PC-9 (cell line): ENCODE data around the gene PRKAR2B. TPM values are rescaled to one million over a fixed set of nuclear protein-coding genes. Genes with fewer than 3 reads are reported as not detected.

Experiments used
- BruUV-seq: library from RNA; stranded (reverse); fragments of 400-500 nt; replicated peaks from 2 replicates; lab custom pipeline; 2021; lab: Mats Ljungman, UMichigan
- CTCF ChIA-PET: fragments of 300-600 bp; sonication (Branson Sonifier 250); formaldehyde crosslinking; loops from one replicate; lab custom pipeline; 2022; ENCODE audit warnings: antibody characterized with exemption; lab: Charles Lee
- POLR2A ChIA-PET: fragments of 300-600 bp; sonication (Branson Sonifier 250); formaldehyde crosslinking; loops from one replicate; lab custom pipeline; 2022; ENCODE audit warnings: antibody characterized with exemption; ENCODE audit not compliant: unreplicated experiment; lab: Charles Lee
- DNase-seq, 2 experiments: peaks; one replicate each; pipeline versions ENCODE4 v3.0.0 to v3.0.0-alpha.2; 2015 to 2022; ENCODE audit warnings: mixed read lengths in 1 of 2
- H2AFZ ChIP-seq: fragments of 200-600 bp; sonication (generic); 2 replicates; pipeline ENCODE4 v1.8.1; 2017; ENCODE audit warnings: antibody characterized with exemption
- H3F3A ChIP-seq: fragments of 200-600 bp; sonication (generic); 2 replicates; pipeline ENCODE4 v1.8.1; 2017; ENCODE audit warnings: antibody characterized with exemption, mild to moderate bottlenecking, low read depth; ENCODE audit not compliant: insufficient read depth
- H3K27ac ChIP-seq: fragments of 200-600 bp; sonication (generic); 2 replicates; pipeline ENCODE4 v1.6.1; 2016; ENCODE audit warnings: mixed run types
- H3K27me3 ChIP-seq: fragments of 200-600 bp; sonication (generic); 2 replicates; pipeline ENCODE4 v1.6.1; 2016; ENCODE audit warnings: low read depth, mixed run types; ENCODE audit not compliant: insufficient read depth
- H3K36me3 ChIP-seq: fragments of 200-600 bp; sonication (generic); 2 replicates; pipeline ENCODE4 v1.6.1; 2016; ENCODE audit warnings: low read depth, mixed run types
- H3K4me1 ChIP-seq: fragments of 200-600 bp; sonication (generic); replicated peaks from 2 replicates; pipeline ENCODE4 v1.6.1; 2016; ENCODE audit warnings: mixed run types; ENCODE audit not compliant: insufficient read depth
- H3K4me2 ChIP-seq: fragments of 200-600 bp; sonication (generic); 2 replicates; pipeline ENCODE4 v1.6.1; 2017; ENCODE audit warnings: mixed run types
- H3K4me3 ChIP-seq: fragments of 200-600 bp; sonication (generic); 2 replicates; pipeline ENCODE4 v1.6.1; 2016; ENCODE audit warnings: mixed run types
- H3K79me2 ChIP-seq: fragments of 200-600 bp; sonication (generic); 2 replicates; pipeline ENCODE4 v1.6.1; 2017; ENCODE audit warnings: low read depth, mixed run types
- H3K9me2 ChIP-seq: fragments of 200-600 bp; sonication (generic); 2 replicates; pipeline ENCODE4 v1.8.1; 2017; ENCODE audit warnings: mild to moderate bottlenecking; ENCODE audit not compliant: insufficient read depth
- H3K9me3 ChIP-seq: fragments of 200-600 bp; sonication (generic); 2 replicates; pipeline ENCODE4 v1.8.1; 2016; ENCODE audit warnings: low read depth; ENCODE audit not compliant: insufficient read depth
- H4K20me1 ChIP-seq: fragments of 200-600 bp; sonication (generic); 2 replicates; pipeline ENCODE4 v1.8.1; 2017; ENCODE audit not compliant: insufficient read depth
- CTCF ChIP-seq: fragments of 200-600 bp; sonication (generic); conservative IDR thresholded peaks from 2 replicates; pipeline ENCODE4 v1.6.1; 2017; ENCODE audit warnings: mixed run types, antibody characterized with exemption, mild to moderate bottlenecking, moderate library complexity
- EZH2 ChIP-seq: fragments of 200-600 bp; sonication (generic); IDR thresholded peaks from 2 replicates; pipeline ENCODE4 v1.8.0; 2017; ENCODE audit warnings: antibody characterized with exemption, low read depth
- intact Hi-C: fragments of 100-400 bp; cut with micrococcal nuclease; formaldehyde crosslinking; loops from one replicate; pipeline ENCODE4 v1.10.0; 2022; ENCODE audit not compliant: unreplicated experiment
- total RNA-seq: library from RNA; stranded (reverse); gene quantifications from 2 replicates; pipeline ENCODE4 v1.2.3, GENCODE V29; 2021

The PRKAR2B gene
- total RNA-seq, 1 experiment from 2014 or later, result 2.9 TPM

- H3K27me3 ChIP-seq, result no peaks in the 10 kb centered on the region
- H2AFZ ChIP-seq, result no peak overlapping the region
- DNase-seq, result no peak
- H3K9me3 ChIP-seq, result no peaks in the 10 kb centered on the region
- no peaks in the 10 kb centered on the region; the same call in 1 of the 2 replicates for H3F3A ChIP-seq
- TF ChIP-seq EZH2, result no peak
- no peak for TF ChIP-seq CTCF
- H3K9me2 ChIP-seq, result no peaks in the 10 kb centered on the region
- no TSS peak for BruUV-seq
- no peak overlapping the region for H3K4me3 ChIP-seq
- no peak overlapping the region for H3K27ac ChIP-seq
- CTCF ChIA-PET, result interaction anchor here (0.7 kb wide), 1 partner anchor 165 kb away, joined by 3 read pairs; no protein-coding TSS in a partner anchor
- intact Hi-C loops, result no loop called here
- H3K36me3 ChIP-seq, result no peaks in the 10 kb centered on the region
- H3K4me2 ChIP-seq, result no peak overlapping the region
- H4K20me1 ChIP-seq, result no peaks in the 10 kb centered on the region
- no peaks in the 10 kb centered on the region for H3K79me2 ChIP-seq
- POLR2A ChIA-PET, result interaction anchor here (0.6 kb wide), 1 partner anchor 11 kb away, joined by 3 read pairs; no protein-coding TSS in a partner anchor
- H3K4me1 ChIP-seq, result 0 out of 2 replicates have a peak, but pooled peaks cover 1% of the 10 kb centered on the region
Measured at GRCh38 chr7:107020400-107020799, 24.1 kb upstream of the PRKAR2B start.

- DNase-seq, result no peak
- Histone ChIP-seq H3K4me2 (no peak overlapping the region), H3K4me3 (no peak overlapping the region), H3K9me2 (no peaks in the 10 kb centered on the region), H3K9me3 (no peaks in the 10 kb centered on the region), H2AFZ (no peak overlapping the region), H3K79me2 (no peaks in the 10 kb centered on the region), H3K27me3 (no peaks in the 10 kb centered on the region), H3F3A (no peaks in the 10 kb centered on the region; the same call in 1 of the 2 replicates), H4K20me1 (no peaks in the 10 kb centered on the region), H3K4me1 (0 out of 2 replicates have a peak, but pooled peaks cover 11% of the 10 kb centered on the region), H3K27ac (no peak overlapping the region), H3K36me3 (no peaks in the 10 kb centered on the region)
- ChIA-PET POLR2A (no interaction called here), CTCF (no interaction called here)
- BruUV-seq, result no TSS peak
- TF ChIP-seq CTCF, result no peak
- TF ChIP-seq EZH2, result no peak
- intact Hi-C loops, result no loop called here
Measured at GRCh38 chr7:107021600-107021999, 22.9 kb upstream of the PRKAR2B start.

- H3K27me3 ChIP-seq, result no peaks in the 10 kb centered on the region
- intact Hi-C loops, result no loop called here
- no peak for TF ChIP-seq EZH2
- no peak for TF ChIP-seq CTCF
- H3K4me3 ChIP-seq, result no peak overlapping the region
- ChIA-PET POLR2A (no interaction called here), CTCF (interaction anchor here (0.7 kb wide), 1 partner anchor 9 kb away, joined by 3 read pairs; no protein-coding TSS in a partner anchor)
- no peaks in the 10 kb centered on the region for H3K9me2 ChIP-seq
- H3K4me2 ChIP-seq, result no peak overlapping the region
- no peaks in the 10 kb centered on the region for H3K9me3 ChIP-seq
- H4K20me1 ChIP-seq, result no peaks in the 10 kb centered on the region
- no peaks in the 10 kb centered on the region for H3K79me2 ChIP-seq
- 0 out of 2 replicates have a peak, but pooled peaks cover 14% of the 10 kb centered on the region for H3K4me1 ChIP-seq
- no TSS peak for BruUV-seq
- no peaks in the 10 kb centered on the region for H3K36me3 ChIP-seq
- H2AFZ ChIP-seq, result no peak overlapping the region
- DNase-seq, result no peak
- H3K27ac ChIP-seq, result no peak overlapping the region
- H3F3A ChIP-seq, result no peaks in the 10 kb centered on the region; the same call in 1 of the 2 replicates
Measured at GRCh38 chr7:107023522-107024151, 20.9 kb upstream of the PRKAR2B start.
